NB4 (cell line): ENCODE data around the gene NOC4L.

Source experiments
- POLR2A ChIP-seq: IDR thresholded peaks from 2 replicates; pipeline ENCODE4 v1.6.1; 2011; ENCODE audit warnings: mild to moderate bottlenecking; ENCODE audit not compliant: insufficient read length; ENCODE audit errors: extremely low read depth
- TF ChIP-seq, protein P1 (sequence below): IDR thresholded peaks from one replicate; pipeline ENCODE4 v1.5.1; 2012; ENCODE audit warnings: low read depth, low read length

GRCh38 chr12:132163041-132163910 lies 19.0 kb downstream of the NOC4L start:
- TF ChIP-seq, protein P1, sequence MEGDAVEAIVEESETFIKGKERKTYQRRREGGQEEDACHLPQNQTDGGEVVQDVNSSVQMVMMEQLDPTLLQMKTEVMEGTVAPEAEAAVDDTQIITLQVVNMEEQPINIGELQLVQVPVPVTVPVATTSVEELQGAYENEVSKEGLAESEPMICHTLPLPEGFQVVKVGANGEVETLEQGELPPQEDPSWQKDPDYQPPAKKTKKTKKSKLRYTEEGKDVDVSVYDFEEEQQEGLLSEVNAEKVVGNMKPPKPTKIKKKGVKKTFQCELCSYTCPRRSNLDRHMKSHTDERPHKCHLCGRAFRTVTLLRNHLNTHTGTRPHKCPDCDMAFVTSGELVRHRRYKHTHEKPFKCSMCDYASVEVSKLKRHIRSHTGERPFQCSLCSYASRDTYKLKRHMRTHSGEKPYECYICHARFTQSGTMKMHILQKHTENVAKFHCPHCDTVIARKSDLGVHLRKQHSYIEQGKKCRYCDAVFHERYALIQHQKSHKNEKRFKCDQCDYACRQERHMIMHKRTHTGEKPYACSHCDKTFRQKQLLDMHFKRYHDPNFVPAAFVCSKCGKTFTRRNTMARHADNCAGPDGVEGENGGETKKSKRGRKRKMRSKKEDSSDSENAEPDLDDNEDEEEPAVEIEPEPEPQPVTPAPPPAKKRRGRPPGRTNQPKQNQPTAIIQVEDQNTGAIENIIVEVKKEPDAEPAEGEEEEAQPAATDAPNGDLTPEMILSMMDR, result no peak
- no peak for TF ChIP-seq POLR2A
